IMR-90 (cell line): ENCODE measurements around the gene NLE1. TPM values are rescaled to one million over a fixed set of nuclear protein-coding genes. Genes with fewer than 3 reads are reported as not detected.

Experiments
- ATAC-seq: fragments of 200-7000 bp; cut with Tn5 transposase; 2 replicates; pipeline ENCODE4 v1.9.1; 2020; ENCODE audit warnings: low read depth, mild to moderate bottlenecking, moderate library complexity
- BruUV-seq: library from RNA; stranded (reverse); fragments of 400-500 nt; replicated peaks from 2 replicates; lab custom pipeline; 2021; lab: Mats Ljungman, UMichigan
- CTCF ChIA-PET: fragments of 300-600 bp; formaldehyde crosslinking; extraction: SDS; loops from one replicate; lab custom pipeline; 2021; ENCODE audit warnings: antibody characterized with exemption; lab: Yijun Ruan, JAX
- POLR2A ChIA-PET: fragments of 300-600 bp; sonication (Branson Sonifier 250); formaldehyde crosslinking; loops from one replicate; lab custom pipeline; 2022; ENCODE audit warnings: antibody characterized with exemption; ENCODE audit not compliant: unreplicated experiment; lab: Charles Lee
- DNase-seq: peaks from one replicate; pipeline ENCODE4 v3.0.0; 2013
- H2AFZ ChIP-seq: replicated peaks from 2 replicates; pipeline ENCODE3; 2013; ENCODE audit warnings: low read length, mild to moderate bottlenecking; ENCODE audit not compliant: poor library complexity
- H2AK5ac ChIP-seq: 2 replicates; pipeline ENCODE4 v1.6.1; 2013; ENCODE audit warnings: low read depth, low read length, inconsistent platforms
- H2AK9ac ChIP-seq: replicated peaks from 2 replicates; pipeline ENCODE3; 2013; ENCODE audit warnings: mild to moderate bottlenecking, low read depth, low read length, moderate library complexity; ENCODE audit not compliant: poor library complexity
- H2BK120ac ChIP-seq: 2 replicates; pipeline ENCODE4 v1.6.1; 2013; ENCODE audit warnings: low read depth, low read length, inconsistent platforms
- H2BK15ac ChIP-seq: 3 replicates; pipeline ENCODE4 v1.6.1; 2013; ENCODE audit warnings: low read depth, low read length, inconsistent platforms
- H2BK20ac ChIP-seq: 2 replicates; pipeline ENCODE4 v1.6.1; 2013; ENCODE audit warnings: low read depth, mild to moderate bottlenecking, inconsistent platforms, low read length, moderate library complexity
- H2BK5ac ChIP-seq: 2 replicates; pipeline ENCODE4 v1.6.1; 2013; ENCODE audit warnings: mild to moderate bottlenecking, low read depth, low read length, inconsistent platforms; ENCODE audit not compliant: poor library complexity, severe bottlenecking
- H3K14ac ChIP-seq: replicated peaks from 2 replicates; pipeline ENCODE4 v1.6.1; 2013; ENCODE audit warnings: low read depth, low read length, inconsistent platforms
- H3K18ac ChIP-seq: 2 replicates; pipeline ENCODE4 v1.6.1; 2013; ENCODE audit warnings: low read depth, low read length, control low read depth
- H3K23ac ChIP-seq: 2 replicates; pipeline ENCODE4 v1.6.1; 2013; ENCODE audit warnings: low read depth, low read length, inconsistent platforms
- H3K27ac ChIP-seq: 2 replicates; pipeline ENCODE4 v1.5.1; 2013; ENCODE audit warnings: mild to moderate bottlenecking, control low read depth, low read length; ENCODE audit not compliant: insufficient read depth
- H3K27me3 ChIP-seq: 2 replicates; pipeline ENCODE4 v1.6.1; 2013; ENCODE audit warnings: low read length; ENCODE audit not compliant: control insufficient read depth, insufficient read depth
- H3K36me3 ChIP-seq: 2 replicates; pipeline ENCODE4 v1.6.1; 2013; ENCODE audit warnings: low read length, mixed read lengths; ENCODE audit not compliant: control insufficient read depth, insufficient read depth
- H3K4ac ChIP-seq: 2 replicates; pipeline ENCODE4 v1.6.1; 2013; ENCODE audit warnings: low read depth, low read length, inconsistent platforms
- H3K4me1 ChIP-seq: 2 replicates; pipeline ENCODE4 v1.6.1; 2013; ENCODE audit warnings: low read length, mixed read lengths; ENCODE audit not compliant: control insufficient read depth, insufficient read depth
- H3K4me2 ChIP-seq: 2 replicates; pipeline ENCODE4 v1.6.1; 2013; ENCODE audit warnings: low read depth, mild to moderate bottlenecking, control low read depth, low read length, moderate library complexity
- H3K4me3 ChIP-seq: 2 replicates; pipeline ENCODE4 v1.5.1; 2013; ENCODE audit warnings: low read depth, mild to moderate bottlenecking, control low read depth, low read length, moderate library complexity; ENCODE audit not compliant: insufficient read depth
- H3K56ac ChIP-seq: 2 replicates; pipeline ENCODE4 v1.6.1; 2013; ENCODE audit warnings: low read length, inconsistent platforms; ENCODE audit not compliant: insufficient read depth; ENCODE audit errors: extremely low read depth
- H3K79me1 ChIP-seq, 2 experiments: 2 replicates each; pipeline ENCODE4 v1.6.1; 2013; ENCODE audit warnings: low read length in 2 of 2, inconsistent platforms in 1 of 2, low read depth in 1 of 2
- H3K9ac ChIP-seq: 2 replicates; pipeline ENCODE4 v1.6.1; 2013; ENCODE audit warnings: low read depth, low read length, control low read depth
- H3K9me1 ChIP-seq: 2 replicates; pipeline ENCODE4 v1.6.1; 2013; ENCODE audit warnings: low read length, inconsistent platforms; ENCODE audit not compliant: insufficient read depth
- H3K9me3 ChIP-seq: 2 replicates; pipeline ENCODE4 v1.6.1; 2013; ENCODE audit warnings: low read length; ENCODE audit not compliant: control insufficient read depth, insufficient read depth
- H4K20me1 ChIP-seq: 2 replicates; pipeline ENCODE4 v1.6.1; 2013; ENCODE audit warnings: low read length, inconsistent platforms; ENCODE audit not compliant: insufficient read depth
- H4K5ac ChIP-seq: 2 replicates; pipeline ENCODE4 v1.6.1; 2013; ENCODE audit warnings: mild to moderate bottlenecking, low read depth, low read length, control low read depth
- H4K8ac ChIP-seq, 2 experiments: 2 replicates each; pipeline ENCODE4 v1.6.1; 2013; ENCODE audit warnings: low read depth in 2 of 2, low read length in 2 of 2, control low read depth in 1 of 2, inconsistent platforms in 1 of 2
- H4K91ac ChIP-seq: 2 replicates; pipeline ENCODE4 v1.6.1; 2013; ENCODE audit warnings: low read depth, low read length, inconsistent platforms; ENCODE audit not compliant: insufficient read depth
- BHLHE40 ChIP-seq: fragments of 150-350 bp; IDR thresholded peaks from 2 replicates; pipeline ENCODE4 v1.6.1; 2016; ENCODE audit warnings: mild to moderate bottlenecking, low read depth, low read length
- CTCF ChIP-seq: conservative IDR thresholded peaks from 2 replicates; pipeline ENCODE4 v1.5.1; 2012; ENCODE audit warnings: mild to moderate bottlenecking, low read depth, low read length, improper control_type of control experiment
- MAFK ChIP-seq: IDR thresholded peaks from 2 replicates; pipeline ENCODE4 v1.6.1; 2012; ENCODE audit warnings: low read depth, low read length, improper control_type of control experiment
- MAZ ChIP-seq: IDR thresholded peaks from 2 replicates; pipeline ENCODE4 v1.6.1; 2012; ENCODE audit warnings: low read depth, mild to moderate bottlenecking, low read length, improper control_type of control experiment, moderate library complexity, borderline replicate concordance
- MXI1 ChIP-seq: IDR thresholded peaks from 2 replicates; pipeline ENCODE4 v1.6.1; 2012; ENCODE audit warnings: low read depth, mild to moderate bottlenecking, low read length, moderate library complexity, borderline replicate concordance
- POLR2A ChIP-seq: IDR thresholded peaks from 2 replicates; pipeline ENCODE4 v1.6.1; 2012; ENCODE audit warnings: mild to moderate bottlenecking, low read depth, low read length
- RAD21 ChIP-seq: IDR thresholded peaks from 2 replicates; pipeline ENCODE4 v1.6.1; 2012; ENCODE audit warnings: low read length, improper control_type of control experiment
- RFX5 ChIP-seq: IDR thresholded peaks from 2 replicates; pipeline ENCODE4 v1.8.0; 2012; ENCODE audit warnings: low read depth, mild to moderate bottlenecking, low read length, moderate library complexity
- SMC3 ChIP-seq: fragments of 150-350 bp; IDR thresholded peaks from 2 replicates; pipeline ENCODE4 v1.6.1; 2016; ENCODE audit warnings: low read depth, mild to moderate bottlenecking, antibody characterized with exemption, low read length, moderate library complexity
- USF2 ChIP-seq: fragments of 150-350 bp; IDR thresholded peaks from 2 replicates; pipeline ENCODE4 v1.6.1; 2017; ENCODE audit warnings: mild to moderate bottlenecking, antibody characterized with exemption, low read length, low read depth
- WGBS, 2 experiments: methylation state at CpG; one replicate each; pipeline versions ENCODE4 v1.1.5 to v1.1.7; 2013; ENCODE audit warnings: missing lambda C conversion rate in 2 of 2; ENCODE audit not compliant: insufficient read length in 1 of 2; ENCODE audit errors: extremely low coverage in 2 of 2; 5-methylcytosine and 5-hydroxymethylcytosine counted together
- dilution Hi-C: fragments of 300-500 bp; cut with HindIII; formaldehyde crosslinking; loops from one replicate; pipeline ENCODE4 v1.14.3; 2018; ENCODE audit warnings: low sequenced_read_pairs; ENCODE audit not compliant: unreplicated experiment
- in situ Hi-C: fragments of 300-500 bp; cut with MboI; formaldehyde crosslinking; loops from 3 replicates; pipeline ENCODE4 v1.14.3; 2019; ENCODE audit warnings: low sequenced_read_pairs, inconsistent platforms, mixed read lengths
- intact Hi-C: fragments of 100-400 bp; cut with micrococcal nuclease; formaldehyde crosslinking; loops from 2 replicates; pipeline ENCODE4 v1.10.0; 2022
- polyA plus RNA-seq, 3 experiments: library from polyadenylated mRNA; depleted of rRNA; stranded (reverse); fragments of >200 nt; gene quantifications; 2 replicates each; pipeline ENCODE4 v1.2.3, GENCODE V29; 2012; ENCODE audit warnings: low replicate concordance in 1 of 3
- total RNA-seq: library from RNA; depleted of rRNA; stranded (reverse); fragments of >200 nt; gene quantifications from 2 replicates; pipeline ENCODE4 v1.2.3, GENCODE V29; 2012

NLE1 gene
- total and polyA plus RNA-seq, 2 of the 4 experiments (the other 2 are of a cell fraction): 18.6 to 23.7 TPM

- H3K4ac ChIP-seq: peak within 1 kb of the TSS; percentile 91
- POLR2A ChIA-PET: interaction anchor here (1.1 kb wide), 1 partner anchor 123 kb away, joined by 3 read pairs; no protein-coding TSS in a partner anchor
- H4K5ac ChIP-seq: peak within 1 kb of the TSS; percentile 72
- peak within 1 kb of the TSS; percentile 87 for H3K4me2 ChIP-seq
- H3K4me1 ChIP-seq: peaks cover 6% of the 10 kb centered on the region
- TF ChIP-seq MXI1 (peak; percentile 61; the same call in 1 of the 2 replicates), BHLHE40 (no peak), SMC3 (peak; percentile 94), MAZ (peak; percentile 43; the same call in 1 of the 2 replicates), CTCF (peak; percentile 97), MAFK (no peak), POLR2A (0 out of 2 replicates have a peak, but pooled peaks have one; percentile 31), USF2 (peak; percentile 85), RFX5 (no peak), RAD21 (peak; percentile 93)
- ATAC-seq: peak; percentile 94
- peak within 1 kb of the TSS; percentile 27 for H2BK5ac ChIP-seq
- H3K9ac ChIP-seq: peak within 1 kb of the TSS; percentile 78
- H3K4me3 ChIP-seq: peak within 1 kb of the TSS; percentile 61
- H3K9me3 ChIP-seq: no peaks in the 10 kb centered on the region
- H2AK9ac ChIP-seq: peak within 1 kb of the TSS; percentile 95
- H2BK120ac ChIP-seq: peak within 1 kb of the TSS; percentile 84
- 2% methylated on average over 15 of the region's 72 CpGs; no CpG with 5 or more reads in 1 of the 2 experiments for WGBS, 2 experiments
- peak within 1 kb of the TSS; percentile 99 for H2AFZ ChIP-seq
- peak within 1 kb of the TSS; percentile 89 for H3K23ac ChIP-seq
- CTCF ChIA-PET: interaction anchor here (0.5 to 1.0 kb wide), 4 partner anchors 8 to 577 kb away, joined by 3 to 5 read pairs (median 3); no protein-coding TSS in a partner anchor
- H2BK20ac ChIP-seq: peak within 1 kb of the TSS; percentile 69; the same call in 1 of the 2 replicates
- H2AK5ac ChIP-seq: peak within 1 kb of the TSS; percentile 75
- peak within 1 kb of the TSS; percentile 28; the same call in 1 of the 2 replicates for H3K56ac ChIP-seq
- no peaks in the 10 kb centered on the region for H3K27me3 ChIP-seq
- in situ Hi-C loops: loop anchor here (10.0 to 25.0 kb wide), 4 partner anchors 482 to 857 kb away; partner anchors contain the start of genes CCL2 and CCL7
- intact Hi-C loops: loop anchor here (1.0 to 5.0 kb wide), 3 partner anchors 121 to 699 kb away; partner anchors contain the start of gene LIG3
- dilution Hi-C loops: no loop called here
- peak within 1 kb of the TSS; percentile 69 for H3K14ac ChIP-seq
- H3K79me1 ChIP-seq: peaks cover 23 to 38% of the 10 kb centered on the region in 2 experiments
- no TSS peak for BruUV-seq
- DNase-seq: peak; percentile 56
- H3K18ac ChIP-seq: peak within 1 kb of the TSS; percentile 48; the same call in 1 of the 2 replicates
- no peaks in the 10 kb centered on the region for H4K20me1 ChIP-seq
- peak within 1 kb of the TSS; percentile 10; the same call in 1 of the 3 replicates for H2BK15ac ChIP-seq
- H3K9me1 ChIP-seq: peaks cover 9% of the 10 kb centered on the region; the same call in 1 of the 2 replicates
- H3K27ac ChIP-seq: peak within 1 kb of the TSS; percentile 66
- peak within 1 kb of the TSS; percentile 86 for H4K91ac ChIP-seq
- peaks cover 5% of the 10 kb centered on the region; the same call in 1 of the 2 replicates for H3K36me3 ChIP-seq
- peak within 1 kb of the TSS; percentile 84 to 85 for H4K8ac ChIP-seq
Observed at GRCh38 chr17:35119370-35120165, 22.5 kb downstream of the NLE1 start, which contains the start of gene RAD51D. RAD51D (minus strand) TSS chr17:35119860; CDS start chr17:35119613, 247 bp downstream.
